GM12878 (cell line): ENCODE measurements around the gene DLG2. TPM values are rescaled to one million over a fixed set of nuclear protein-coding genes. Genes with fewer than 3 reads are reported as not detected.

Experiments
- ATAC-seq: fragments of 200-7000 bp; cut with Tn5 transposase; 3 replicates; pipeline ENCODE4 v1.9.1; 2020; ENCODE audit warnings: mild to moderate bottlenecking, moderate library complexity
- BruUV-seq: library from RNA; stranded (reverse); fragments of 400-500 nt; replicated peaks from 2 replicates; lab custom pipeline; 2021; lab: Mats Ljungman, UMichigan
- CTCF ChIA-PET: fragments of 300-600 bp; sonication (Branson Sonifier 250); formaldehyde crosslinking; extraction: SDS; loops from one replicate; lab custom pipeline; 2021; ENCODE audit warnings: inconsistent platforms; lab: Yijun Ruan, JAX
- POLR2A ChIA-PET: fragments of 350-600 bp; formaldehyde crosslinking; extraction: SDS; loops from one replicate; lab custom pipeline; 2021; ENCODE audit warnings: inconsistent platforms; lab: Charles Lee
- RAD21 ChIA-PET: fragments of 300-600 bp; sonication (Branson Sonifier 250); formaldehyde crosslinking; loops from one replicate; lab custom pipeline; 2023; ENCODE audit warnings: antibody characterized with exemption; ENCODE audit not compliant: unreplicated experiment; lab: Charles Lee
- SMC1A ChIA-PET: fragments of 300-600 bp; sonication (Branson Sonifier 250); formaldehyde crosslinking; loops from one replicate; lab custom pipeline; 2023; ENCODE audit not compliant: unreplicated experiment, uncharacterized antibody; lab: Charles Lee
- DNase-seq: peaks from one replicate; pipeline ENCODE4 v3.0.0-alpha.2; 2011; ENCODE audit warnings: low read depth, low spot score
- FAIRE-seq: peaks from 3 replicates; lab custom pipeline; 2011; peaks lifted over from hg19 to GRCh38; lab: Jason Lieb, UNC
- H2AFZ ChIP-seq: 2 replicates; pipeline ENCODE4 v1.6.0; 2011; ENCODE audit warnings: low read depth, low read length, control low read depth; ENCODE audit not compliant: control insufficient read depth
- H3K27ac ChIP-seq: 2 replicates; pipeline ENCODE4 v1.5.1; 2011; ENCODE audit warnings: control low read depth; ENCODE audit not compliant: control insufficient read depth, insufficient read depth
- H3K27me3 ChIP-seq, 2 experiments: replicated peaks in 1 of 2; 2 replicates each; pipeline versions ENCODE4 v1.6.0 to v1.6.1; 2011; ENCODE audit warnings: low read length in 1 of 2; ENCODE audit not compliant: control insufficient read depth in 2 of 2, insufficient read depth in 2 of 2
- H3K36me3 ChIP-seq, 2 experiments: 2 replicates each; pipeline ENCODE4 v1.5.1; 2011; ENCODE audit warnings: low read length in 1 of 2; ENCODE audit not compliant: control insufficient read depth in 2 of 2, insufficient read depth in 2 of 2
- H3K4me1 ChIP-seq: 2 replicates; pipeline ENCODE4 v1.6.1; 2011; ENCODE audit warnings: mild to moderate bottlenecking, low read length, moderate library complexity, mixed read lengths; ENCODE audit not compliant: control insufficient read depth, insufficient read depth
- H3K4me2 ChIP-seq: 2 replicates; pipeline ENCODE4 v1.6.0; 2011; ENCODE audit warnings: control low read depth; ENCODE audit not compliant: control insufficient read depth, insufficient read depth
- H3K4me3 ChIP-seq: fragments of 200-600 bp; sonication (generic); 2 replicates; pipeline ENCODE4 v1.5.1; 2016
- H3K79me2 ChIP-seq: 2 replicates; pipeline ENCODE4 v1.6.0; 2011; ENCODE audit warnings: low read length; ENCODE audit not compliant: control insufficient read depth, insufficient read depth
- H3K9ac ChIP-seq: 2 replicates; pipeline ENCODE4 v1.8.0; 2011; ENCODE audit warnings: low read length, control low read depth, mixed read lengths; ENCODE audit not compliant: control insufficient read depth, insufficient read depth
- H3K9me3 ChIP-seq: replicated peaks from 3 replicates; pipeline ENCODE4 v1.5.1; 2011; ENCODE audit warnings: mild to moderate bottlenecking, low read length; ENCODE audit not compliant: control insufficient read depth, insufficient read depth
- H4K20me1 ChIP-seq: 2 replicates; pipeline ENCODE4 v1.6.0; 2011; ENCODE audit not compliant: control insufficient read depth, insufficient read depth
- ATF7 ChIP-seq: fragments of 450-650 bp; IDR thresholded peaks from 2 replicates; pipeline ENCODE4 v1.6.1; 2016; ENCODE audit warnings: low read depth, mild to moderate bottlenecking
- FOXK2 ChIP-seq: fragments of 450-650 bp; IDR thresholded peaks from 2 replicates; pipeline ENCODE4 v1.6.1; 2017; ENCODE audit warnings: mild to moderate bottlenecking, moderate library complexity
- HDAC2 ChIP-seq: fragments of 200-600 bp; sonication (generic); IDR thresholded peaks from 2 replicates; pipeline ENCODE4 v1.6.1; 2017
- MEF2A ChIP-seq: IDR thresholded peaks from 2 replicates; pipeline ENCODE4 v1.6.1; 2011; ENCODE audit warnings: low read depth, mild to moderate bottlenecking, low read length, moderate library complexity; ENCODE audit not compliant: insufficient read depth
- MEF2B ChIP-seq: fragments of 450-650 bp; IDR thresholded peaks from 2 replicates; pipeline ENCODE4 v1.6.1; 2018; ENCODE audit warnings: mild to moderate bottlenecking, moderate library complexity; ENCODE audit not compliant: partially characterized antibody, poor library complexity, severe bottlenecking
- RELA ChIP-seq: fragments of 450-650 bp; IDR thresholded peaks from 2 replicates; pipeline ENCODE4 v1.8.0; 2014; ENCODE audit warnings: borderline replicate concordance; ENCODE audit not compliant: partially characterized antibody
- SUPT20H ChIP-seq: IDR thresholded peaks from 2 replicates; pipeline ENCODE4 v1.6.1; 2011; ENCODE audit warnings: low read depth, mild to moderate bottlenecking, low read length, moderate library complexity, borderline replicate concordance; ENCODE audit not compliant: control insufficient read depth
- SUZ12 ChIP-seq: fragments of 200-600 bp; sonication (generic); IDR thresholded peaks from one replicate; pipeline ENCODE4 v1.6.1; 2018; ENCODE audit warnings: antibody characterized with exemption, mild to moderate bottlenecking; ENCODE audit not compliant: unreplicated experiment
- ZSCAN29 ChIP-seq: fragments of 450-650 bp; IDR thresholded peaks from 2 replicates; pipeline ENCODE4 v1.6.1; 2017; ENCODE audit warnings: mild to moderate bottlenecking, moderate library complexity
- ZZZ3 ChIP-seq: IDR thresholded peaks from 2 replicates; pipeline ENCODE4 v1.6.1; 2011; ENCODE audit warnings: low read depth; ENCODE audit not compliant: control insufficient read depth, insufficient read length
- WGBS: methylation state at CpG from one replicate; pipeline ENCODE4 v1.1.6; 2016; ENCODE audit warnings: low lambda C conversion rate; ENCODE audit not compliant: insufficient replicate concordance, insufficient coverage; ENCODE audit errors: missing lambda C conversion rate; 5-methylcytosine and 5-hydroxymethylcytosine counted together
- in situ Hi-C: fragments of 300-500 bp; cut with MboI; formaldehyde crosslinking; loops from 9 replicates; pipeline ENCODE4 v1.14.3; 2018; ENCODE audit warnings: mixed read lengths
- intact Hi-C: fragments of 100-400 bp; cut with micrococcal nuclease; formaldehyde crosslinking; loops from one replicate; pipeline ENCODE4 v1.14.2; 2022; ENCODE audit not compliant: unreplicated experiment
- polyA plus RNA-seq, 11 experiments: library from polyadenylated mRNA; depleted of rRNA in 4 of 11; unstranded in 6 of 11; stranded (reverse) in 5 of 11; fragments of >200 nt; fragmentation: Nextera tagmentation in 4 of 11; fragmentation: Illumina TruSeq in 1 of 11; extraction: Ambion mirVana in 4 of 11; extraction: Trizol in 1 of 11; gene quantifications; 1 replicate in 1 of 11; 2 replicates in 10 of 11; pipeline versions ENCODE4 v1.2.1 to v1.2.3, GENCODE V29; 2011 to 2016; ENCODE audit warnings: inconsistent platforms in 2 of 11, missing spikeins in 2 of 11, low read depth in 1 of 11
- total RNA-seq, 4 experiments: library from RNA; depleted of rRNA in 3 of 4; stranded (reverse); fragments of >200 nt in 3 of 4; fragmentation: Illumina TruSeq in 1 of 4; extraction: Trizol in 1 of 4; gene quantifications; 2 replicates each; pipeline versions ENCODE4 v1.2.1 to v1.2.3, GENCODE V29; 2013 to 2021
- TF ChIP-seq, protein P1 (sequence below): fragments of 450-650 bp; IDR thresholded peaks from 2 replicates; pipeline ENCODE4 v1.6.1; 2018; ENCODE audit warnings: mild to moderate bottlenecking, low read depth, moderate library complexity; ENCODE audit not compliant: partially characterized antibody

DLG2 gene
- total and polyA plus RNA-seq, 10 of the 15 experiments (the other 5 are each of a cell fraction or from before 2014, with no cell fraction given), result 0.09 to 0.98 (median 0.35) TPM

DNA sequence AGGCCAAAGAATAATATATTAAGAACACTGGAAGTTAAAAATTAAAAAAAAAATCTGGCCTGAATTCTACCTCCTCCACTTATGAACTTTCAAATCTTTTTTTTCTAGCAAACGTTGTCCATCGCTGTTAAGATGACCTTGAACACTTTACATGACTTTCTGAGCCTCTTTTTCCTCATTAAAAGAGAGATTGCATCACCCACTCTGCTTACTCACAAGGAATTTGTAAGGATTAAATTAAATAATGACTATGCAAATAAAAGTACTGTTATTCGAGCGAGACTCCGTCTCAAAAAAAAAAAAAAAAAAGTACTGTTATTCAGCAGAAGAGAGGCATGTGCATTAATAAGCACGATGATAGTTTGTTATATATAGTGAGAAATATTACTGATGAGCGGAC lies 2055.8 kb downstream of the DLG2 start:
- TF ChIP-seq SUPT20H (no peak), SUZ12 (no peak), ATF7 (no peak), ZZZ3 (no peak), MEF2A (no peak), FOXK2 (no peak), HDAC2 (no peak), MEF2B (no peak), ZSCAN29 (no peak), RELA (no peak)
- TF ChIP-seq, protein P1, sequence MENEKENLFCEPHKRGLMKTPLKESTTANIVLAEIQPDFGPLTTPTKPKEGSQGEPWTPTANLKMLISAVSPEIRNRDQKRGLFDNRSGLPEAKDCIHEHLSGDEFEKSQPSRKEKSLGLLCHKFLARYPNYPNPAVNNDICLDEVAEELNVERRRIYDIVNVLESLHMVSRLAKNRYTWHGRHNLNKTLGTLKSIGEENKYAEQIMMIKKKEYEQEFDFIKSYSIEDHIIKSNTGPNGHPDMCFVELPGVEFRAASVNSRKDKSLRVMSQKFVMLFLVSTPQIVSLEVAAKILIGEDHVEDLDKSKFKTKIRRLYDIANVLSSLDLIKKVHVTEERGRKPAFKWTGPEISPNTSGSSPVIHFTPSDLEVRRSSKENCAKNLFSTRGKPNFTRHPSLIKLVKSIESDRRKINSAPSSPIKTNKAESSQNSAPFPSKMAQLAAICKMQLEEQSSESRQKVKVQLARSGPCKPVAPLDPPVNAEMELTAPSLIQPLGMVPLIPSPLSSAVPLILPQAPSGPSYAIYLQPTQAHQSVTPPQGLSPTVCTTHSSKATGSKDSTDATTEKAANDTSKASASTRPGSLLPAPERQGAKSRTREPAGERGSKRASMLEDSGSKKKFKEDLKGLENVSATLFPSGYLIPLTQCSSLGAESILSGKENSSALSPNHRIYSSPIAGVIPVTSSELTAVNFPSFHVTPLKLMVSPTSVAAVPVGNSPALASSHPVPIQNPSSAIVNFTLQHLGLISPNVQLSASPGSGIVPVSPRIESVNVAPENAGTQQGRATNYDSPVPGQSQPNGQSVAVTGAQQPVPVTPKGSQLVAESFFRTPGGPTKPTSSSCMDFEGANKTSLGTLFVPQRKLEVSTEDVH, result no peak
- Histone ChIP-seq H3K9me3 (no peaks in the 10 kb centered on the region), H3K79me2 (no peaks in the 10 kb centered on the region), H3K27ac (no peak overlapping the region), H3K36me3 (no peaks in the 10 kb centered on the region), H4K20me1 (no peaks in the 10 kb centered on the region), H3K4me1 (no peaks in the 10 kb centered on the region), H3K27me3 (no peaks in the 10 kb centered on the region), H2AFZ (no peak overlapping the region), H3K4me3 (no peak overlapping the region), H3K9ac (no peak overlapping the region), H3K4me2 (no peak overlapping the region)
- RAD21 ChIA-PET, result no interaction called here
- SMC1A ChIA-PET, result no interaction called here
- no peak for FAIRE-seq
- CTCF ChIA-PET, result no interaction called here
- WGBS, result 57% methylated on average over 7 of the region's 7 CpGs
- intact Hi-C loops (no loop called here), in situ Hi-C loops (no loop called here)
- POLR2A ChIA-PET, result no interaction called here
- DNase-seq, result no peak
- no TSS peak for BruUV-seq
- no peak for ATAC-seq
